Measurements from ENCODE around the gene GATD1. TPM values are rescaled to one million over a fixed set of nuclear protein-coding genes. Genes with fewer than 3 reads are reported as not detected.

Gene GATD1
- total and polyA plus RNA-seq, 9 of the 15 experiments (the other 6 are each of a cell fraction or from before 2014, with no cell fraction given), result 2.8 to 144 (median 36.9) TPM

GRCh38 chr11:813456-814096, 36.3 kb upstream of the GATD1 start (continued):
- TF ChIP-seq, protein P1, sequence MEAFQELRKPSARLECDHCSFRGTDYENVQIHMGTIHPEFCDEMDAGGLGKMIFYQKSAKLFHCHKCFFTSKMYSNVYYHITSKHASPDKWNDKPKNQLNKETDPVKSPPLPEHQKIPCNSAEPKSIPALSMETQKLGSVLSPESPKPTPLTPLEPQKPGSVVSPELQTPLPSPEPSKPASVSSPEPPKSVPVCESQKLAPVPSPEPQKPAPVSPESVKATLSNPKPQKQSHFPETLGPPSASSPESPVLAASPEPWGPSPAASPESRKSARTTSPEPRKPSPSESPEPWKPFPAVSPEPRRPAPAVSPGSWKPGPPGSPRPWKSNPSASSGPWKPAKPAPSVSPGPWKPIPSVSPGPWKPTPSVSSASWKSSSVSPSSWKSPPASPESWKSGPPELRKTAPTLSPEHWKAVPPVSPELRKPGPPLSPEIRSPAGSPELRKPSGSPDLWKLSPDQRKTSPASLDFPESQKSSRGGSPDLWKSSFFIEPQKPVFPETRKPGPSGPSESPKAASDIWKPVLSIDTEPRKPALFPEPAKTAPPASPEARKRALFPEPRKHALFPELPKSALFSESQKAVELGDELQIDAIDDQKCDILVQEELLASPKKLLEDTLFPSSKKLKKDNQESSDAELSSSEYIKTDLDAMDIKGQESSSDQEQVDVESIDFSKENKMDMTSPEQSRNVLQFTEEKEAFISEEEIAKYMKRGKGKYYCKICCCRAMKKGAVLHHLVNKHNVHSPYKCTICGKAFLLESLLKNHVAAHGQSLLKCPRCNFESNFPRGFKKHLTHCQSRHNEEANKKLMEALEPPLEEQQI (IDR thresholded peaks at IDR 0.05), result no peak
- TF ChIP-seq, protein P2, sequence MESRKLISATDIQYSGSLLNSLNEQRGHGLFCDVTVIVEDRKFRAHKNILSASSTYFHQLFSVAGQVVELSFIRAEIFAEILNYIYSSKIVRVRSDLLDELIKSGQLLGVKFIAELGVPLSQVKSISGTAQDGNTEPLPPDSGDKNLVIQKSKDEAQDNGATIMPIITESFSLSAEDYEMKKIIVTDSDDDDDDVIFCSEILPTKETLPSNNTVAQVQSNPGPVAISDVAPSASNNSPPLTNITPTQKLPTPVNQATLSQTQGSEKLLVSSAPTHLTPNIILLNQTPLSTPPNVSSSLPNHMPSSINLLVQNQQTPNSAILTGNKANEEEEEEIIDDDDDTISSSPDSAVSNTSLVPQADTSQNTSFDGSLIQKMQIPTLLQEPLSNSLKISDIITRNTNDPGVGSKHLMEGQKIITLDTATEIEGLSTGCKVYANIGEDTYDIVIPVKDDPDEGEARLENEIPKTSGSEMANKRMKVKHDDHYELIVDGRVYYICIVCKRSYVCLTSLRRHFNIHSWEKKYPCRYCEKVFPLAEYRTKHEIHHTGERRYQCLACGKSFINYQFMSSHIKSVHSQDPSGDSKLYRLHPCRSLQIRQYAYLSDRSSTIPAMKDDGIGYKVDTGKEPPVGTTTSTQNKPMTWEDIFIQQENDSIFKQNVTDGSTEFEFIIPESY (CRISPR knock-in tag; IDR thresholded peaks at IDR 0.05), result peak; percentile 48; the same call in 1 of the 2 replicates
- TF ChIP-seq, protein P3, sequence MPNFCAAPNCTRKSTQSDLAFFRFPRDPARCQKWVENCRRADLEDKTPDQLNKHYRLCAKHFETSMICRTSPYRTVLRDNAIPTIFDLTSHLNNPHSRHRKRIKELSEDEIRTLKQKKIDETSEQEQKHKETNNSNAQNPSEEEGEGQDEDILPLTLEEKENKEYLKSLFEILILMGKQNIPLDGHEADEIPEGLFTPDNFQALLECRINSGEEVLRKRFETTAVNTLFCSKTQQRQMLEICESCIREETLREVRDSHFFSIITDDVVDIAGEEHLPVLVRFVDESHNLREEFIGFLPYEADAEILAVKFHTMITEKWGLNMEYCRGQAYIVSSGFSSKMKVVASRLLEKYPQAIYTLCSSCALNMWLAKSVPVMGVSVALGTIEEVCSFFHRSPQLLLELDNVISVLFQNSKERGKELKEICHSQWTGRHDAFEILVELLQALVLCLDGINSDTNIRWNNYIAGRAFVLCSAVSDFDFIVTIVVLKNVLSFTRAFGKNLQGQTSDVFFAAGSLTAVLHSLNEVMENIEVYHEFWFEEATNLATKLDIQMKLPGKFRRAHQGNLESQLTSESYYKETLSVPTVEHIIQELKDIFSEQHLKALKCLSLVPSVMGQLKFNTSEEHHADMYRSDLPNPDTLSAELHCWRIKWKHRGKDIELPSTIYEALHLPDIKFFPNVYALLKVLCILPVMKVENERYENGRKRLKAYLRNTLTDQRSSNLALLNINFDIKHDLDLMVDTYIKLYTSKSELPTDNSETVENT (CRISPR knock-in tag; IDR thresholded peaks at IDR 0.05), result no peak
- no peak for TF ChIP-seq SRSF3 (IDR thresholded peaks at IDR 0.05; ENCODE audit: insufficient read depth, low read length)
- no peak for TF ChIP-seq SRSF1 (IDR thresholded peaks at IDR 0.05; ENCODE audit: low read depth, low read length)
- TF ChIP-seq TSC22D4 (tag; IDR thresholded peaks at IDR 0.05), result no peak
- peak; percentile 80 for TF ChIP-seq POLR2G (IDR thresholded peaks at IDR 0.05; ENCODE audit: low read depth, low read length)
- no peak for TF ChIP-seq ZC3H4 (CRISPR knock-in tag; IDR thresholded peaks at IDR 0.05; ENCODE audit: borderline replicate concordance)
- TF ChIP-seq MYC (IDR thresholded peaks at IDR 0.05; ENCODE audit: low read depth, low read length), result peak; percentile 66; the same call in 1 of the 2 replicates
- TF ChIP-seq MYC (CRISPR knock-in tag; IDR thresholded peaks at IDR 0.05; ENCODE audit: borderline replicate concordance, low read depth), result no peak
- TF ChIP-seq RNF2 (IDR thresholded peaks at IDR 0.05), result no peak
- TF ChIP-seq MAFK (IDR thresholded peaks at IDR 0.05; ENCODE audit: low read length), result no peak
- no peak for TF ChIP-seq KLF10 (CRISPR knock-in tag; IDR thresholded peaks at IDR 0.05)
- peak; percentile 86; the same call in 1 of the 2 replicates for TF ChIP-seq PREB (CRISPR knock-in tag; IDR thresholded peaks at IDR 0.05)
- TF ChIP-seq NR2C2 (CRISPR knock-in tag; IDR thresholded peaks at IDR 0.05), result no peak
- no peak for TF ChIP-seq NR2C2 (tag; IDR thresholded peaks at IDR 0.05)
- TF ChIP-seq STAT6 (CRISPR knock-in tag; IDR thresholded peaks at IDR 0.05), result no peak
- no peak for TF ChIP-seq HOXB6 (CRISPR knock-in tag; IDR thresholded peaks at IDR 0.05; ENCODE audit: borderline replicate concordance)

Measured in K562 (cell line).